Uterus (tissue), 2 donors: Measurements from ENCODE around the gene NANOG.

ENCODE experiments used
- CTCF ChIP-seq, 4 experiments: fragments of 200-600 bp in 2 of 4; fragments of 450-650 bp in 2 of 4; sonication (generic) in 2 of 4; IDR thresholded peaks; one replicate each; pipeline ENCODE4 v1.5.1; 2016 to 2019; ENCODE audit warnings: antibody characterized with exemption in 4 of 4, mild to moderate bottlenecking in 2 of 4, moderate library complexity in 1 of 4
- POLR2A ChIP-seq, 2 donors: fragments of 450-650 bp; IDR thresholded peaks; one replicate each; pipeline ENCODE4 v1.6.1; 2016; ENCODE audit warnings: antibody characterized with exemption in 2 of 2, mild to moderate bottlenecking in 1 of 2, moderate library complexity in 1 of 2

- TF ChIP-seq POLR2A (IDR thresholded peaks at IDR 0.05) (no peak), CTCF (IDR thresholded peaks at IDR 0.05) (no peak)
Measured at GRCh38 chr12:7756993-7757392, 32.2 kb upstream of the NANOG start.
